Cardiac septum (tissue), 1 donor: ENCODE data around the gene PRKAG2. TPM values are rescaled to one million over a fixed set of nuclear protein-coding genes. Genes with fewer than 3 reads are reported as not detected.
"Not testable (repeated sequence)": the region's sequence is repeated elsewhere in the genome, so short reads cannot be mapped to it uniquely, and the experiment has no call there.

ENCODE experiments used
- DNase-seq: peaks from one replicate; pipeline ENCODE4 v3.0.0-alpha.2; 2020; ENCODE audit warnings: low spot score
- intact Hi-C: fragments of 100-400 bp; cut with DNase I; formaldehyde crosslinking; loops from one replicate; pipeline ENCODE4 v1.14.0; 2022
- total RNA-seq: library from RNA; stranded (reverse); fragmentation: NEBNext Ultra II Directional; extraction: Animal tissue kit (Norgen Biotek cat#: 25700); gene quantifications from one replicate; pipeline ENCODE4 v1.2.1, GENCODE V29; 2021
- donor health status: DM: no; HTN: no; CAD: no.

PRKAG2 gene
- total RNA-seq, 1 donor from 2014 or later: 106 TPM

DNA sequence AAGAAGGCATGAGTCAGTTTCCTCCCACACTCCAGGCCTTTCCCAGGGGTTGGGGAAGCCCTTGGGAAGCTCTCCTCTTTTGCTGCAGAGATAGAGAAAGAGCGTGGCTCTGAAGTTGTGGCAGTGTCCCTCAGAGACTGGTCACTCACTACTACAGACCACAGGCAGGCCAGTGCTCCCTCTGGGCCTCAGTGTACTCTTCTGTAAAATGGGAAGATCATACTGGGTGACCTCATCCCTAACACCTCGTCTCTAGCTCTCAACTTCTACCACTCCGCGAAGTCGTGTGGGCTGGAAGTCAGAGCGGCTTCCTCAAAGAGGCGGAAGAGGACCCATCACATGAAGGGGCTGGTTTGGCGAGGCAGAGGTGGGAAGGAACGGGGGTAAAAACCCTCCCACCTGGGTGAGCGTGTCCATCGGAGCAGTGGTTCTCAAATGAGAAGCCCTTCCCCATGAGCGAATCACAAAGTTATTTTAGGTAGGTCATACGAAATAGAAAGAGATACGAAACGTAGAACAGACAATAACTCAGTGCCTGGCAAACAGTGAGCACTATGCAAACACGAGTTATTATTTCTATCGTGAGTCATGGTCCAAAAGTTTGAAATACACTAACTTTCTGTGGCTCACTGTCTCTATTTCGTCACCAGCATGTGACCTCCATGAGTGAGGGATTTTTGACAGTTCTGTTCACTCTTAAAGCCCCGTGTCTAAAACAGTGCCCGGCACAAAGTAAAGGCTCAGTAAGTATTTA lies 32.7 kb downstream of the PRKAG2 start:
- intact Hi-C loops: no loop called here
- DNase-seq: no peak

DNA sequence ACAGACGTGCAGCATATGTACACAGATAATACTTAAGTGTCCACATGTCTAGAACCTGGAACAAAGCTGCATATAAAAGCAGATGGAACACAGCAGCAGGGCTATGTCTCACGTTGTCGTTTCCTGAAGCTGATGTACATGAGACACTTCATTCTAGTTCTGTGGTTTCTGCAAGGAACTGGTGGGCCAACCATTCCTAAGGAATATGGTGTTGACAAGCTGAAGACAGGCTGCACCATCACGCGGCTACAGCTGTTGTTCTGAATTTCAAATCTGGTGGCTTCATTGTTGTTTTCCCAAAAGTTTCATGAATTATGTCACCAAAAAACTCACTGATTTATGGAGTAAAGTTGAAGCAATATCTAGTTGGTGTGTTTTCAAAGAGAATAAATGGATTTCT lies 33.7 kb downstream of the PRKAG2 start:
- intact Hi-C loops: no loop called here
- DNase-seq: no peak

DNA sequence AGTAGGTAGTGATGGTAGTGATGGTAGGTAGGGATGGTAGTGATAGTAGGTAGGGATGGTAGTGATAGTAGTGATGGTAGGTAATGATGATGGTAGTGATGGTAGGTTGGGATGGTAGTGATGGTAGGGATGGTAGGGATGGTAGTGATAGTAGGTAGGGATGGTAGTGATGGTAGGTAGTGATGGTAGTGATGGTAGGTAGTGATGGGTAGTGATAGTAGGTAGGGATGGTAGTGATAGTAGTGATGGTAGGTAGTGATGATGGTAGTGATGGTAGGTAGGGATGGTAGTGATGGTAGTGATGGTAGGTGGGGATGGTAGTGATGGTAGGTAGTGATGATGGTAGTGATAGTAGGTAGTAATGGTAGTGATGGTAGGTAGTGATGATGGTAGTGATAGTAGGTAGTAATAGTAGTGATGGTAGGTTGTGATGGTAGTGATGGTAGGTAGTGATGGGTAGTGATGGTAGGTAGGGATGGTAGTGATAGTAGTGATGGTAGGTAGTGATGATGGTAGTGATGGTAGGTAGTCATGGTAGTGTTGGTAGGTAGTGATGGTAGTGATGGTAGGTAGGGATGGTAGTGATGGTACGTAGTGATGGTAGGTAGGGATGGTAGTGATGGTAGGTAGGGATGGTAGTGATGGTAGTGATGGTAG lies 35.4 kb downstream of the PRKAG2 start:
- DNase-seq, intact Hi-C loops: not testable (repeated sequence)

DNA sequence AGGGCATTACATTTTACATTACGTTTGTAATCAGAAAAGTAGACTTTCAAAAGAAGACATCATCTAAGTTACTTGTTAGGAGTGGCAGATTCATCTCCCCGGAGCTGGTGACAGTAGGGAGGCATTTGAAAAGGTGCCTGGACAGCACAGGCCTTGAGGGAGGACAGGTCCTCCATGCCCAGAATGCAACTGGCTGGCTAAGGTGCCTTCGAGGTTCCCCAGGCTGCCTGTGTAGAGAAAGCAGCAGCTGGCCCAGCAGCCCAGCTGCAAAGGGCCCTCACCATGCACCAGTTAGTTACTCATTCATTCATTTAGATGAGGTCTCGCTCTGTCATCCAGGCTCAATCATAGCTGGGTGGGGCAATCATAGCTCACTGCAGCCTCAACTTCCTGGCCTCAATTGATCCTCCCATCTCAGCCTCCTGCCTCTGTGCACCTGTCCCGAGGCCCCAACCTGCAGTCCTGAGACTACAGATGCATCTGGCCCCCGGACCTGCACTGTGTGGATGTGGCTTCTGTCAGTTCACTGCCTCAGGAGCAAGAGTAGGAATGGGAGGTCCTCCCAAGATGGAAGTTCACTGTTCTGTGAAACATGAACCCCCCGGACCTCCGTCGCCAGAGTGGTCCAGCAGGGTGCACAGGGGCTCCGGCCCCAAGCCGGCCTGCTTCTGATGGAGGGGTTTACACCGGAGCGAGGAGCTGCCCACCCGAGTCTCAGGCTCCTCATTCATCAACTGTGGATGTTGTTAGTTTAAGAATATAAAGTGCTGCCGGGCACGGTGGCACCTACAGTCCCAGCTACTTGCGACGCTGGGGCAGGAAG lies 36.6 kb downstream of the PRKAG2 start:
- intact Hi-C loops: no loop called here
- DNase-seq: no peak

DNA sequence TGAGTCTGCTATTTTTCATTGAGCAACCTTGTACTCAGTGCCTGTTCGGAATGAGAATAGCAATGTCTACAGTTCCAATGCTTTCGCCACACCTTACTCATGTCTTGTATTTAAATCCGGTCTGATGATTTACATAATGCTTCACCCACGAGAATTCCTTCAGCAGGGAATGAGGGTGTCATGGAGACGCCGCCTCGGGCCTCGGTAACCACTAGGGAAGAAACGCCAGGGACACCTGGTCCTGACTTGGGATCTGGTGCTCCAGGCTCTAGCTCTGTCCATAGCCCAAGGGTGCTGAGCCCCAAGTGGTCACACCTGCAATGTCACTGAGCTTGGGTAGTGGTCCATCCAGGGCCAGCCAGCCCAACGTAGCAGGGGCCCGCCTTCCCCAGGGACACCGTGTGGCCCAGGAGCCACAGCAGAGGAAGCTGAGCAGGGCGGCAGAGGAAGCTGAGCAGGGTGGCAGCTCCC lies 37.4 kb downstream of the PRKAG2 start:
- DNase-seq: no peak
- intact Hi-C loops: no loop called here

DNA sequence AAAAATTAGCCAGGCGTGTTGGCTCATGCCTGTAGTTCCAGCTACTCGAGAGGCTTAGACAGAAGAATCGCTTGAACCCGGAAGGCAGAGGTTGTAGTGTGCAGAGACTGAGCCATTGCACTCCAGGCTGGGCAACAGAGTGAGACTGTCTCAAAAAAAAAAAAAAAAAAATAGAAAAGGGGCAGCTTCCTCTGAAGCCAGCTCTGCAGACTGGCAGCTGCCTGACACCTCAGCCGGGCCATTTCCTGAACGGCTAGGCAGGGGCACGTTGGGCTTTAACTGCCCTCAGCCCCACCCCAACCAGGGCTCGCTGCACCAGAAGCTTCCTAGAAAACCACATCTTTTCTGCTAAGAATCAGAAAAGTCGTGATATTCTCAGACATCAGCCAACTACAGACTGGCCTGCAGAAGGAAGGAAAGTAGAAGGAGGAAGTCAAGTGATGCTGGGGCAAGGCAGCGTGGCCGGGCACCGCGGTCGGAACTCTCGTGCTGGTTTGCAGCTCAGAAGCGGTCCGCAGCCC lies 38.0 kb downstream of the PRKAG2 start:
- no peak for DNase-seq
- intact Hi-C loops: no loop called here

DNA sequence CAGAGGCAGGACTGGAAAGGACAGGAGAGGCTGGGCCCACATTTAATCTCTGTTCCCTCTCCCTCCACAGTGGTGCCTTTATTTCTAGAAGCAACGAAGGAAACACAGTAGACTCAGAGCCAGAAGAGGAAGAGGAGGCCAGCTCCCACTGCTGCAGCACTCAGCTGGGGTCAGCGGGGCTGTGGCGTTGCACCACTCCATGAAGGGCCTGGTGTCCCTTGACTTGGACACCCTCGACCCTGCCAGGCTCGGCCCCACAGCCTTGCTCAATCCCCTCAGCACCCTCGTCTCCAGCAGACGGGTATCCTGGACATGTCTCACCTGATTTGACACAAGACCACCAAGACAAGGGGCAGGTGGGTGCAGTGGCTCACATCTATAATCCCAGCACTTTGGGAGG lies 38.8 kb downstream of the PRKAG2 start:
- no peak for DNase-seq
- intact Hi-C loops: no loop called here

DNA sequence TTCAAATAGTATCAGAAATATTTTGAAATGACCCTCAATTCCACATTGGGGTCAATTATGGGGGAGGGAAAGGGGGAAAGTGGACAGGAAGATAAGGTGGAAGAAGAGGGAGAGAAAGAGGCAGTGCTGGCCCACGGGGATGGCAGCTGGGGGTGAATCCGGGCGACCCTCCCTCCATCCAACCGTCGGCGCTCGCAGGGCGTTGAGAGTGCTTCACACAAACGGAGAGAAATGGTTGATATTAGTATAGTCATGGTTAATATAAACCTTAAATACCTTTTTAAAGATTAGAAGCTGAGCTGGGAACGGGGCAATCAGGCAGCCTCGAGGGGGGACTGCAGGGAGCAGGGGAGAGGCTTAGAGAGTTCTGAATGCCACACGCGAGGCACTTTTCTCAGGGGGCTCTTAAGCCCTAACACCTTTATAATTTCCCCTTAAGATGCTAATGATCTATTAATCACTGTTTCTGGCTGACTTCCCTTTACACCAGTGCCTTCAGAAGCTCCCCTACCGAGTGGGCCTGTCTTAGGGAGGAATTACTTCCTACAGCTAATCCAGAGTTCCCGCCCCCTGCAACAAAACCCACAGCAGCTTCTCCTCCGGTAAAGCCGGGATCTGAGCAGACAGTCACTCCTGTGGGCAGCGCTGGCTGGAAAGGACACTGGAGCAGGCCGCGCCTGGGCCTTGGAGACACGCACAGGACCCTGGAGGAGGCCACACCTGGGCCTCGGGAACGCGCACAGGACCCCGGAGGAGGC lies 39.5 kb downstream of the PRKAG2 start:
- DNase-seq: no peak
- intact Hi-C loops: no loop called here

DNA sequence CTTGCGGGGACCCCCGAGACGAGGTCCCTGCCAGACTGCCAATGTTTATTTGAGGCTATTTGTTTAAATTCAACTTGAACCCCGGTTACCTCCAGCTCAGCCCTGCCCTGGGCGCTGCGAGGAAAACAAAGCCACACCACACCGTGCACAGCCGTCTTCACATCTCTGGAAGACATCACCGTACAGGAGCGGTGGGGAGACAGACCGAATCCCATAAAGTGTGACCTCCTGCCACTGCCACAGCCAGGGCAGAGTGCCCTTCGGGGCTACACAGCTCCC lies 40.0 kb downstream of the PRKAG2 start:
- intact Hi-C loops: no loop called here
- no peak for DNase-seq

DNA sequence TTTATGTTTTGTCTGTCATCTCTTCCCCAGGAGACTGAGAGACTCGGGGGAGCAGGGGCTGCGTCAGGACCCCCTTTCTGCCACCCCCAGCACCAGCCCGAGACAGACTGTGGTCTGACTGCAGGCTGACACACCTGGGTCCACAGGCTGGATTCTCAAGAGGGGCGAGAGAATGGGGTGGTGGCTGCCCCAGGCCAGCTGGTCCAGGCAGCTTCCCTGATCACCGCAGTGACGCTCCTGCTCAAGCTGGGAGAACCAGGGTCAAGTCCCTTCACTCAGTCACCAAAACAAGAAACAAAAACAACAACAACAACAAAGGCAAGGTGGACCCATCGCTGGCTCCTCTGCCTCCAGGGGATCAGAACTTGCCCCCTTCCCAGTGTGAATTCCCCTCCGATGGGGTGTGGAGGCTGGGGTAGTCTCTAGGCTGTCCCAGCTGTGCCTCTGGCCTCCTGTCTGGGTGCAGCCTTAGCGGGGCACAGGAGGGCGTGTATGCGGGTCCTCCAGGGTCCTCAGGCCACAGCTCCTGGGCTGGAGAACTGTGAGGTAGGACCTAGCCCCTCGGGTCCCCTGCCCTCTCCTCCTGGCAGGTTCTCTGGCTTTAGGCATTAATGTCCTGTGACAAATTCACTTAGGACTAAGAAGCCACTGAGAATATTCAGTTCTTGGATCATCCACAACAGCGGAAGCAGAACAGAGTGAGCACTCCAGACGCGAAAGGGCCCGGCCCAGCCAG lies 40.6 kb downstream of the PRKAG2 start:
- intact Hi-C loops: no loop called here
- DNase-seq: no peak

DNA sequence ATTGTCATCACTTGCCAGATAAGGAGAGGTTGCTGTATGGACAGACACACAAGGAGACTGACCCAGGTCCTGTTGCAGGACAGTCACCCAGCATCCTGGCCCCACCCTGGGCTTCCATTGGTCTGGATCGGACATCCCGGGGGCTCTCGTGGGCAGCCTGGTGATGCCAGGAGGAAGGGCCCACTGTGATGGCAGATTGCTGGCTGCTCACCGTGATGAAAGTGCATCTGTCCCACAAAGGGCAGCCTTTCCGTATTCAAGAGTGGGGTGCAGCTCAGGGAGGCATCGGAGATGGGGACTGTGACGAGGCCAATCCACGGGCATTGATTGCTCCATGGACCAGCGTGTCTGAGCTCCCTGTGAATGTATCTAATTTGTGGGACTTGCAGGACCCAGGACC lies 41.3 kb downstream of the PRKAG2 start:
- no peak for DNase-seq
- intact Hi-C loops: no loop called here

DNA sequence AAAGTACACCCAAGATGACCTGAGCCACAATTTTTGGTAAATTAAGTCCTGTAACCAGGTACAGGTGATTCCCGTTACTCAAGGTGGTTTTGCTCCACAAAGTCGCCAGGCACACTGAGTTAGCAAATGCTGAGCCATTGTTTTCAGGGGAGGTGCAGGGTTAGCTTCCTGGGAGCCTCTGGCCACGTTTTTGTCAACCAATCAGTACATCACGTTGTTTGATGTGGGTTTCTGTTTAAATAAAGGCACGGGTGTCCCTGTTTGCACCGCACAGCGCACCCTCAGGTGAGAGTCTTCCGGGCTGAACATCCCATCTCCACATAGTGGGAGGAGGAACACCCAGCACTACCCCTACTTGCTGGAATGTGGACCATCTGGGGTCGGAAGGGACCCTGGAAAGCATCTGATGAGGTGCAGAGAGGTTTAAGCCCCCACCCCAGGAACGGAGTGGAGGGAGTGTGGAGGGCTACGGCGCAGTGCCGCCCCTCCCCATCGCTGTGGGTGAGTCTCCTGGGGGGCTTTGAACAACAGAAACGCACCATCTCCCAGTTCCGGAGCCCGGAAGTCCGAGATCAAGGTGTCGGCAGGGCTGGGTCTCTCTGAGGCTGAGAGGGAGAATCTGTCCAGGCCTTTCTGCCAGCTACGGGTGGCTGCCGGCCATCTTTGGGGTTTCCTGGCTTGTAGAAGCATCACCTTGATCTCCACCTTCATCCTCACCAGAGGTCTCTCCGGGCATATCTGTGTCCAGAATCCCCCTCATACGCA lies 42.5 kb downstream of the PRKAG2 start:
- intact Hi-C loops: no loop called here
- no peak for DNase-seq

DNA sequence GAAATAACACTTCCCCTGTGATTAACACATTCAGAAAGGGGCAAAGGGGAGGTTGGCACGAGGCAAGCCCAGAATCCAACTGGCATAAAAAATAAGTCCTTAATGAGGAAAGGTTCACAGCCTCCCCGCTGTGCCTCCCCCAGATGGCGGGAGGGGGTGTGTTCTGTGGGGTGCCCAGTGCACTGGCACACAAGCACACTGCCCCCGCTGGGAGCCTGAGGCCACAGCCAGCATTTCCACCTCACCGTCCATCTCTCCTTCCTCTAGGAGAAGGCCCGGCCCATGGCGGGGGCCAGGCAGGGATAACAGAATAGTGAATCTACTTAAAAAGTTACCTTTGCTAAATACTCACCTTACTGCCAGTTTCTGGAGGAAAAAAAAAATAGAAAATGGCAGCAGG lies 43.2 kb downstream of the PRKAG2 start:
- DNase-seq: no peak
- intact Hi-C loops: no loop called here

DNA sequence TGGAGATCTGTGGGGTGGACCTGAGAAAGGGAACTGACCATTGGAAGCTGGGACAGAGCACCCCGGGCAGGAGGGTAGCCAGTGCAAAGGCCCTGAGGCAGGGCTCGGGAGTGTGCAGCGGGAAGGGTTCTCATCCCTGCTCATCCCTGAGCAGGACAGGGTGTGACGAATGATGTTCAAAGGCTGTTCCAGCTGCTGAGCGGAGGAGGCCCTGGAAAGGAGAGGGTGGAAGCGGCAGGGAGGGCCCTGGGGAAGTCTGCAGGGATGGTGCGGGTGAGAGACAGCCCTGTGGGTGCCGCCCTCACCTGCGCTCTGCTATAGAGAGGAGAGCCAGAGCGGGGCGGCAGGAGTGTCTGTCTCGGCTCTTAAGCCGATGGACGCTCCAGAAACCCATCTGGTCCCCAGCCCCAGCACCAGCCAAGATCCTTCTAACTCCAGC lies 43.7 kb downstream of the PRKAG2 start:
- intact Hi-C loops: no loop called here
- no peak for DNase-seq

DNA sequence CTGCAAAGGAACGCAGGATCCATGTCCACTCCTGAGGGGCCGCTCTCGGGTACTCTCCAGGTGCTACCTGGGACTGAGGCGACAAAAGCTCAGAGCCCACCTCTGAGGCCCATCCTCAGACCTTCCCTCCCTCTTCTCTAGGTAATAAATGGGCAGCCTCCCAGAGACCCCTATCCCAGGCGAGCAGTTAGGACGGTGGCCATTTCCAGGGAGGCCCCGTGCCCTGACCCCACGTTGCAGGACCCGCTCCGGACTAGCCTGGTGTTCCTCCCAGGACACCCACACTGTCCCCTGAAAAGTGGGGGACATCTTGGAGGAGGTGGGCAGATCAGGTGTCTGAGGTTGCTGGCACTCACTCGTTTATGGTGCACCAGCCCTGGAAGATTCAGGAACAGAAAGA lies 44.3 kb downstream of the PRKAG2 start:
- intact Hi-C loops: no loop called here
- no peak for DNase-seq

DNA sequence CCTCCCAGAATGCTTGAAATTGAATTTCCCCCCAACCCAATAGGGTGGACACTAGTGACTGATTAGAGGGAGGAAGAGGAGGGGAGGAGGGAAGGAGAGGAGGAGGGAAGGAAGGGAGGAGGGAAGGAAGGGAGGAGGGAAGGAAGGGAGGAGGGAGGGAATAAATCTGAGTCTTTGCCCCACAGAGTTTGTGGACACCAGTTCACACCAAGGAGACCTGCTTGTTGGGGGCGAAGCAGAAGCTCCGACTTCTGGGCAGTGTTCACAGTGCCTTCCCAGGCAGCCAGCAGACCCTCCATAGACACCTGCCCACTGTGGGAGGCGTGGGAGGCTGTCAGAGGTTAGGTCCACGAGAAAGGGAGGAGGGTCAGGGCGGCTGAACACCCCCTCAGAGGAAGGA lies 44.8 kb downstream of the PRKAG2 start:
- no peak for DNase-seq
- intact Hi-C loops: no loop called here

DNA sequence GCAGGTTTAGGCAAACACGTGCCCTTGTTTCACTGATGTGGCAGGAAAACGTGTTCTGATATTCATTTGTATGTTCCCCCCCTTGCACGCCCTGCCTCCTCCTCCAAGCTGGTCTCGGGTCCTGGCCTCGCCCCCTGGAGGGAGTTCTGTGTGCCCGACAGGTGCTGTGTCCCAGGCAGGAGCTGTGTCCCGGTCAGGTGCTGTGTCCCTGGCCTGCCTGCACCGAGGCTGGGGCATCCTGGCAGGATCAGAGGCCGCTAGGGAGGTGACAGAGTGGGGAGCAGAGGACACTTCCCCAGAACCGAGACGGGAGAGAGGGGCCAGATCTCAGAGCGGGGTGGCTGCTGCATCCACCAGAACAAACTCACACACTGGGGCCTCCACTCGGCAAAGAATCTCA lies 45.3 kb downstream of the PRKAG2 start:
- no peak for DNase-seq

DNA sequence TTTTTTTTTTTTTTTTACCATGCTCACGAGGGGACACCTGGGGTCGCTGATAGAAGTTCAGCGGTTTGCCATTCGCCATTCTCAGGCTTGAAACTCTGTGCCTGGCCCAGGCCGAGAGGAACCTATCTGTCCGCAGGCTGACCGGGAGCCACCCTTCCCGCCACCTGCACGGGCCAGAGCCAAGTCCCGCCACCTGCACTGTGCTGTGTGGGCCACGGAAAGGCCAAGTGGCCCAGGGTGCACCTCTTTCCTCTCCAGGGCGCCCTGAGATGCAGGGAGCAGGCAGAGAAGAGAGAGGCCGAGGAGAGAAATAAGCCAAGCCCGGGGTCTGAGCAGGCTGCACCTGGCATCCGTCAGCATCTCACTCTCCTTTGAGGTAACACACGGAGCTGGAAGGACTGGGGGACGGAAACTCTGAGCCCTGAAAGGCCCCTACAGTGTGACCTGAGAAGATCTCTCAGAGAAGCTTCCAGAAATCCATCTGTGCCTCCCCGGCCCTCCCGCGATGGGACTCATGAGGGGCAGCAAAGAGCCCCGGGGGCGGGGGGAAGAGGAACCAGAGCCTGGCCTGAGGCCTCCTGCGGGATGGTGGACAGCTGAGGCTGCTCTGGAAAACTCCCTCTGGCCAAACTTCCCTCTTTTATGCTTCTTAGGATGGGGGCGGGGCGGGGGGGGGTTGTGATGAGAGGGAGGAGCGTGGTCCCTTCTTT lies 46.6 kb downstream of the PRKAG2 start:
- intact Hi-C loops: no loop called here
- DNase-seq: no peak

More for the DNA sequence above, 45.3 kb downstream of the PRKAG2 start:
- intact Hi-C loops: no loop called here
